GM12892 (cell line): ENCODE measurements around the gene CERS6.

Experiments
- DNase-seq: peaks from one replicate; pipeline ENCODE4 v3.0.0; 2011; ENCODE audit not compliant: insufficient read length
- FAIRE-seq: peaks from 2 replicates; lab custom pipeline; 2011; peaks lifted over from hg19 to GRCh38; lab: Jason Lieb, UNC
- POLR2A ChIP-seq: IDR thresholded peaks from 2 replicates; pipeline ENCODE4 v1.6.1; 2011; ENCODE audit warnings: low read depth, low read length, control low read depth
- POLR2AphosphoS5 ChIP-seq: IDR thresholded peaks from 2 replicates; pipeline ENCODE4 v1.6.1; 2011; ENCODE audit warnings: low read depth, low read length, control low read depth
- TAF1 ChIP-seq: IDR thresholded peaks from 2 replicates; pipeline ENCODE4 v1.6.1; 2011; ENCODE audit warnings: low read depth, mild to moderate bottlenecking, control low read depth, low read length, borderline replicate concordance

Gene CERS6

GRCh38 chr2:168561991-168562390 is 105.9 kb downstream of the CERS6 start:
- FAIRE-seq: no peak
- DNase-seq: no peak
- TF ChIP-seq POLR2A: no peak
- TF ChIP-seq POLR2AphosphoS5: no peak
- no peak for TF ChIP-seq TAF1

GRCh38 chr2:168562971-168563370 is 106.9 kb downstream of the CERS6 start:
- FAIRE-seq: no peak
- TF ChIP-seq TAF1 (no peak), POLR2AphosphoS5 (no peak), POLR2A (no peak)
- no peak for DNase-seq

DNA sequence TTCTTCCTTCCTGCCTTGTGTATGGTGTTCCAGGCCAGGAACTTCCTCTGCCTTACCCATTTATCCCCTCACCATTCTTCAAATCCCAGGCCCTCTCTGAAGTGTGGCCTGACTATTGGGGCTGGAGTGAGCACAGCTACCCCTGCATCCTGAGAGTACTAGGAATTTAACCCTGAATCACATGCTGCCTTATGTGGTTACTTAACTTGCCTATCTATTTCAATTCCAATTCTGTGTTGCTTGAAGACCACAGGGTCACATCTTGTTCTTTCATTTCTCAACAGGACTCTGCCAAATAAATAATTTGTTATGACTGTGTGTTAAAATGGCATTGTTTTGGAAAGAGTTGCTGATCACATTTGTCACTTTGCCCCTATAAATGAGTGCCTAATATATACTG is 108.6 kb downstream of the CERS6 start:
- DNase-seq (no peak), FAIRE-seq (peak; percentile 33)
- TF ChIP-seq TAF1 (no peak), POLR2A (no peak), POLR2AphosphoS5 (no peak)

- FAIRE-seq (peak; percentile 21), DNase-seq (no peak)
- no peak for TF ChIP-seq TAF1
- no peak for TF ChIP-seq POLR2AphosphoS5
- no peak for TF ChIP-seq POLR2A
These were observed 109.0 kb downstream of the CERS6 start for GRCh38 chr2:168565112-168565511.

- no peak for TF ChIP-seq POLR2A
- no peak for FAIRE-seq
These were observed 109.4 kb downstream of the CERS6 start for GRCh38 chr2:168565512-168565911.

DNA sequence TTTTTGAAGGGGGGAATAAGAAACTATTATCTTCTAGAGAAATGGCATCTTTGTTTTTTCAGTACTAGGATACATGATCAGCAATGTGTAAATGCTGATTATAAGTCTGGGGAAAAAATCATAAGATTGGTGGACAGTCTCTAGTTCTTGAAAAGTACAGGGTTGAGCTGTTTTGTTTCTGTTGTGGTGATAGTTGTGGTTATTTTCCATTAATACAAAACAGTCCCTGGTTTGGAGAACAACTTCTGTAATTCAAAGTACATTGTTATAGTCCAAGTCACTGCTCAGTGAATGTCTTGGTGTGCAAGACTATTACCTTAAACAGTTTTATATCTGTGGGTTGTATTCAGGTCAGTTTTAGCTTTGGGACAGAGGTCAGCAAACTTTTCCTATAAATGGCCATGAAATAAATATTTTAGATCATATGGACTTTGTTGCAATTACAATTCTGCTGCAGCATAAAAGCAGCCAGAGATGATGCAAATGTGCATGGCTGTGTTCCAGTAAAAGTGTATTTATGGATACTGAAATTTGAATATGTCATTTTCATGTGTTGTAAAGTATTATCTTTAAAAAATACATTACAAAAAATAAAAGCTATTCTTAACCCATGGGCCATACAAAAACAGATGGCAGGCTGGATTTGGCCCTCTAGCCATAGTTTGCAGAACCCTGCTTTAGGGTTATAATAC is 111.0 kb downstream of the CERS6 start:
- no peak for TF ChIP-seq POLR2AphosphoS5
- no peak for TF ChIP-seq TAF1
- TF ChIP-seq POLR2A: no peak
- FAIRE-seq (no peak), DNase-seq (no peak)

More at GRCh38 chr2:168565512-168565911, 109.4 kb downstream of the CERS6 start:
- no peak for DNase-seq

DNA sequence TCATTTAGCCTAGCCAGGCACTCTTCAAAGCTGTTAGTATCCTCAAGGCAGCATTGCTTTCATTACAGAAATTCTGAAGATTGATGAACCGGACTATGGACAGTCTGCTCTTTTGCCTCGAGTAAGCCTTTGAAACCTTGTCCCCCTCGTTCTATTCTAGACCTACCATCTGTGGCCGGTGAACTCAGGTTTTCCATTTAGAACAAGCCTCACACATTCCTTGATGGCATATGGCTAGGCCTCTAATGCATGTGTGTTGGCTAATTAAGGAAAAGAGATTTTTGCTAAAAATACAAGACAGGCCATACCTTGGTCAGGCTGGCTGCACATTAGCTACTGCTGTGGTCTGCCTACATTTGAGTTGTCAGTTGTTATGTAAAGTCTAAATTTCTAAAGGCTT is 111.8 kb downstream of the CERS6 start:
- TF ChIP-seq POLR2A (no peak), TAF1 (no peak), POLR2AphosphoS5 (no peak)
- FAIRE-seq (no peak), DNase-seq (no peak)

- DNase-seq (no peak), FAIRE-seq (no peak)
- no peak for TF ChIP-seq TAF1
- TF ChIP-seq POLR2A: no peak
- no peak for TF ChIP-seq POLR2AphosphoS5
These were observed 112.6 kb downstream of the CERS6 start for GRCh38 chr2:168568476-168569267.

DNA sequence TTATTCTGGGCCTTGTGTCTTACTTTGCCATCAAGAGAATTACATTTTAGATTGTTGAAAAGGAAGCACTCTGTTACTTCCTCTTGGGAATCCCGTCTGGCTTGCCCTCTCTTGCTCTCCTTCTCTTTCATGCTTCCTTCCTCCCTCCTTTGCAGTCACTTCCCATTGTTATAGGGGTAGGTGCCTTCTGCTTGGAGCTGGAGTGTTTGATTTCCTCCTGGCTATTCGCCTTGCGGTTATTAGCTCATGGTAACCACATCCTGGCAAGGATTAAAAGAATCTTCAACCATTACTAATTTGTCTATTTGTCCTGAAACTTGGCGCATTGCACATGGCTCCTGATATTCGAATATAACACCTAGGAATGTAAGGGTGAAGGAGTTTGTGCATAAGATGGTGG is 115.0 kb downstream of the CERS6 start:
- FAIRE-seq (no peak), DNase-seq (no peak)
- TF ChIP-seq TAF1 (no peak), POLR2A (no peak), POLR2AphosphoS5 (no peak)

- no peak for DNase-seq
- FAIRE-seq: no peak
- TF ChIP-seq POLR2A: no peak
- no peak for TF ChIP-seq TAF1
- no peak for TF ChIP-seq POLR2AphosphoS5
These were observed 117.2 kb downstream of the CERS6 start for GRCh38 chr2:168573128-168573903.

GRCh38 chr2:168574856-168575630 is 119.0 kb downstream of the CERS6 start:
- no peak for DNase-seq
- peak; percentile 30 for FAIRE-seq
- TF ChIP-seq POLR2A (no peak), POLR2AphosphoS5 (no peak), TAF1 (no peak)
